Chondrocyte (in vitro differentiated cells): ENCODE results near the gene RSPH3. TPM values are rescaled to one million over a fixed set of nuclear protein-coding genes. Genes with fewer than 3 reads are reported as not detected.
A peak's percentile ranks its signal among the peaks of the same experiment; 100 is the strongest.

Experiments used
- DNase-seq: peaks from one replicate; pipeline ENCODE4 v3.0.0; 2021; ENCODE audit warnings: mixed read lengths, low spot score
- H3K27ac Mint-ChIP-seq: one replicate; pipeline ENCODE4 v1.8.0; 2021; ENCODE audit warnings: mild to moderate bottlenecking, moderate library complexity, mixed read lengths; ENCODE audit not compliant: unreplicated experiment
- H3K27me3 Mint-ChIP-seq: 2 replicates; pipeline ENCODE4 v1.8.0; 2021; ENCODE audit warnings: low read depth, mixed read lengths
- H3K36me3 Mint-ChIP-seq: 2 replicates; pipeline ENCODE4 v1.8.0; 2021; ENCODE audit warnings: low read depth, mixed read lengths
- H3K4me1 Mint-ChIP-seq: 2 replicates; pipeline ENCODE4 v1.8.0; 2021; ENCODE audit warnings: low read depth, mild to moderate bottlenecking, mixed read lengths
- H3K4me3 Mint-ChIP-seq: one replicate; pipeline ENCODE4 v1.8.0; 2021; ENCODE audit warnings: mild to moderate bottlenecking, moderate library complexity, mixed read lengths; ENCODE audit not compliant: unreplicated experiment
- H3K9me3 Mint-ChIP-seq: 2 replicates; pipeline ENCODE4 v1.8.0; 2021; ENCODE audit warnings: low read depth, mixed read lengths
- CTCF ChIP-seq: fragments of 200-600 bp; sonication (generic); IDR thresholded peaks from 2 replicates; pipeline ENCODE4 v1.5.0; 2021; ENCODE audit warnings: antibody characterized with exemption, mild to moderate bottlenecking, moderate library complexity
- total RNA-seq: library from RNA; stranded (reverse); gene quantifications from 3 replicates; pipeline ENCODE4 v1.2.1, GENCODE V29; 2021

Gene RSPH3
- total RNA-seq, 1 donor from 2014 or later = 8.3 TPM

- H3K27me3 Mint-ChIP-seq = no peaks in the 10 kb centered on the region
- TF ChIP-seq CTCF = no peak
- no peak for DNase-seq
- H3K27ac Mint-ChIP-seq = no peak overlapping the region
- H3K36me3 Mint-ChIP-seq = peaks cover 9% of the 10 kb centered on the region
- no peak overlapping the region for H3K4me3 Mint-ChIP-seq
- H3K4me1 Mint-ChIP-seq = no peaks in the 10 kb centered on the region
- H3K9me3 Mint-ChIP-seq = peaks cover 12% of the 10 kb centered on the region
Observed at GRCh38 chr6:158987657-158988056, 12.3 kb downstream of the RSPH3 start.

GRCh38 chr6:158978757-158979156 is 21.2 kb downstream of the RSPH3 start:
- Mint-ChIP-seq H3K4me3 (no peak overlapping the region), H3K9me3 (no peaks in the 10 kb centered on the region), H3K27me3 (no peaks in the 10 kb centered on the region), H3K36me3 (peaks cover 10% of the 10 kb centered on the region), H3K4me1 (no peaks in the 10 kb centered on the region), H3K27ac (no peak overlapping the region)
- DNase-seq = no peak
- TF ChIP-seq CTCF = no peak

- H3K4me3 Mint-ChIP-seq = no peak overlapping the region
- no peak overlapping the region for H3K27ac Mint-ChIP-seq
- H3K4me1 Mint-ChIP-seq = no peaks in the 10 kb centered on the region
- no peaks in the 10 kb centered on the region for H3K9me3 Mint-ChIP-seq
- no peak for DNase-seq
- peaks cover 8% of the 10 kb centered on the region for H3K36me3 Mint-ChIP-seq
- H3K27me3 Mint-ChIP-seq = no peaks in the 10 kb centered on the region
- TF ChIP-seq CTCF = no peak
Observed at GRCh38 chr6:158977382-158977781, 22.6 kb downstream of the RSPH3 start.

GRCh38 chr6:158972241-158973233 is 27.5 kb downstream of the RSPH3 start:
- no peak overlapping the region for H3K27ac Mint-ChIP-seq
- TF ChIP-seq CTCF = peak; percentile 95
- H3K9me3 Mint-ChIP-seq = peaks cover 15% of the 10 kb centered on the region
- H3K4me3 Mint-ChIP-seq = no peak overlapping the region
- H3K27me3 Mint-ChIP-seq = no peaks in the 10 kb centered on the region
- peaks cover 7% of the 10 kb centered on the region for H3K4me1 Mint-ChIP-seq
- peaks cover 20% of the 10 kb centered on the region for H3K36me3 Mint-ChIP-seq
- no peak for DNase-seq

- Mint-ChIP-seq H3K36me3 (peaks cover 23% of the 10 kb centered on the region), H3K9me3 (peaks cover 24% of the 10 kb centered on the region), H3K27ac (no peak overlapping the region), H3K4me3 (no peak overlapping the region), H3K27me3 (no peaks in the 10 kb centered on the region), H3K4me1 (peaks cover 7% of the 10 kb centered on the region)
- TF ChIP-seq CTCF = no peak
- DNase-seq = no peak
Observed at GRCh38 chr6:158970640-158971275, 29.2 kb downstream of the RSPH3 start.
